Left hindlimb (tissue), 1 donor: ENCODE data around the gene TMTC4.
"Not testable (repeated sequence)": the region's sequence is repeated elsewhere in the genome, so short reads cannot be mapped to it uniquely, and the experiment has no call there.

Experiments
- DNase-seq: peaks from one replicate; pipeline ENCODE4 v3.0.0-alpha.2; 2018

Gene TMTC4, protein sequence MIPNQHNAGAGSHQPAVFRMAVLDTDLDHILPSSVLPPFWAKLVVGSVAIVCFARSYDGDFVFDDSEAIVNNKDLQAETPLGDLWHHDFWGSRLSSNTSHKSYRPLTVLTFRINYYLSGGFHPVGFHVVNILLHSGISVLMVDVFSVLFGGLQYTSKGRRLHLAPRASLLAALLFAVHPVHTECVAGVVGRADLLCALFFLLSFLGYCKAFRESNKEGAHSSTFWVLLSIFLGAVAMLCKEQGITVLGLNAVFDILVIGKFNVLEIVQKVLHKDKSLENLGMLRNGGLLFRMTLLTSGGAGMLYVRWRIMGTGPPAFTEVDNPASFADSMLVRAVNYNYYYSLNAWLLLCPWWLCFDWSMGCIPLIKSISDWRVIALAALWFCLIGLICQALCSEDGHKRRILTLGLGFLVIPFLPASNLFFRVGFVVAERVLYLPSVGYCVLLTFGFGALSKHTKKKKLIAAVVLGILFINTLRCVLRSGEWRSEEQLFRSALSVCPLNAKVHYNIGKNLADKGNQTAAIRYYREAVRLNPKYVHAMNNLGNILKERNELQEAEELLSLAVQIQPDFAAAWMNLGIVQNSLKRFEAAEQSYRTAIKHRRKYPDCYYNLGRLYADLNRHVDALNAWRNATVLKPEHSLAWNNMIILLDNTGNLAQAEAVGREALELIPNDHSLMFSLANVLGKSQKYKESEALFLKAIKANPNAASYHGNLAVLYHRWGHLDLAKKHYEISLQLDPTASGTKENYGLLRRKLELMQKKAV

DNA sequence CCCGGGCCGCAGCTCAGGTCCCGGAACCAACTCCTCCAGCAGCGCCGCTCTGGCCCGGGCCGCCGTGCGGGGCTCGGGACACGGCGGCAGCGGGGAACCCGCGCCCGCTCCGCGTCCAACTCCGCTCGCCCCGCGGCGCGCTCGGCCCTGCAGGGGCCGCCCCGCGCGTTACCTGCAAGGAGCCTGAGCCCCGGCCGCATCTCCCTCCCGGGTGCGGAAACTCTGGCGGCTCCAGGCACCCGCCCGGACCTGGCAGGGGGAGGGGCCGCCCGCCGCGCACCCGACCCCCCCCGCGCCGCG lies at the start of gene TMTC4:
TMTC4 (minus strand) TSS at position 224 of the 300 bp plus-strand sequence. CDS start 4,433 bp downstream, outside the sequence.
- DNase-seq, result no peak

DNA sequence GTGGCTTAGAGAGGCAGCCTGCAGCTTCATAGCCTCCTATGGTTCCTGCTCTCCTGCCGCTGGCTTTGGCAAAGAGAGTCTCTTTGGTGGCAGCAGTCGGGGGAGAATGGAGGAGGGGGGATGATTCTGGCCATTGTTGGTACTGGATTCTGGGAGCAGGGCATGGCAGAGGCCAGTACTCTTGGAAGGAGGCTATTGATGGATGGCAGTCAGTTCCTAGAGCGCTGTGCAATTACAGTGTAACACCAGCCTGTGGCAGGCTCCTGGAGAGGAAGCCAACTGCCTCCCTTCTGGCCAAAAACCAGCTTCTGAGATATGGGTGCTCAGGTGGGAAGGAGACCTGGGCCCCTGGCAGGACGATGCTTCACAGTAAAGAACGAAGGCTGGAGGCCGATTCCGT lies 47.9 kb upstream of the TMTC4 start:
- no peak for DNase-seq

DNA sequence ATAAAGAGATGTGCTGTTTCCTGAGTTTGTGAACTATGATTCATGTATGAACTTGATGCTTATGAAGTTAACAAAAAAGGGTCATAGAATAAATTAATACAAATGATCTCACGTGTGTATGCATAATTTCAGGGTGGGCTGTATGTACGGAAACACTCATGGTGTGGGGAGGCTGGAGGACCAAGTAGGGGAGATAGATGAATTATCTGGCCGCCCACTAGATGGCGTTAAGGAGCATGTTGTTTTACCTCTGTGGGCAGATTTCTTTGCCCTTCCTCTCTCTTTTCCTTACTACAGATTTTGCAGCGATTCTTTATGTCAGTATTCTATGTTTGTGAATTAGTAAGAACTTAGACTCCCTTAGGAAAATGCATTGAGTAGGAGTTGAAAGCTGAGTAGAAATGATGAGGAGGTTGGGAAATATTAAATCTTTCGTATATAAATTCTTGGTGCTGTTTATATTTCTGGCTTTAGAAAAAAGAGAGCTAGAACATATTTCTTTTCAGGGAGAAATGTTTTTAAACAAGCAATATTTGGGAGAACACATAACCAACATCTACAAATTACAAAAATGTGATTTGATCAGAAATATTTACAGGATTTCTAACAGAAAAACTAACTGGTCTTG lies 47.4 kb upstream of the TMTC4 start:
- DNase-seq, result no peak

- DNase-seq, result no peak
Observed at GRCh38 chr13:100715604-100716003, 41.0 kb upstream of the TMTC4 start.

GRCh38 chr13:100714478-100714877 lies 39.9 kb upstream of the TMTC4 start:
- DNase-seq, result no peak

DNA sequence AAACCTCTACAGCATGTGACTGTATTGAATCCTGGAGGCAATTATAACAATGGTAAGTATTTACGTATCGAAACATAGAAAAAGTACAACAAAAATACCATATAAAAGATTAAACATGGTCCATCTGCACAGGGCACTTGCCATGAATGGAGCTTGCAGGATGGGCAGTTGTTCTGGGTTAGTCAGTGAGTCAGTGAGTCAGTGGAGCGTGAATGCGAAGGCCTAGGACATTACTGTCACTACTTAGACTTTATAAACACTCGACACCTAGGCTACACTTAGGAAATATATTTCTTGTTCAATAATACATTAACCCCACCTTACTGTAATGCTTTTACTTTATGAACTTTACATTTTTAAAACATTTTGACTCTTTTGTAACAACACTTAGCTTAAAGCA lies 35.6 kb upstream of the TMTC4 start:
- no peak for DNase-seq

DNA sequence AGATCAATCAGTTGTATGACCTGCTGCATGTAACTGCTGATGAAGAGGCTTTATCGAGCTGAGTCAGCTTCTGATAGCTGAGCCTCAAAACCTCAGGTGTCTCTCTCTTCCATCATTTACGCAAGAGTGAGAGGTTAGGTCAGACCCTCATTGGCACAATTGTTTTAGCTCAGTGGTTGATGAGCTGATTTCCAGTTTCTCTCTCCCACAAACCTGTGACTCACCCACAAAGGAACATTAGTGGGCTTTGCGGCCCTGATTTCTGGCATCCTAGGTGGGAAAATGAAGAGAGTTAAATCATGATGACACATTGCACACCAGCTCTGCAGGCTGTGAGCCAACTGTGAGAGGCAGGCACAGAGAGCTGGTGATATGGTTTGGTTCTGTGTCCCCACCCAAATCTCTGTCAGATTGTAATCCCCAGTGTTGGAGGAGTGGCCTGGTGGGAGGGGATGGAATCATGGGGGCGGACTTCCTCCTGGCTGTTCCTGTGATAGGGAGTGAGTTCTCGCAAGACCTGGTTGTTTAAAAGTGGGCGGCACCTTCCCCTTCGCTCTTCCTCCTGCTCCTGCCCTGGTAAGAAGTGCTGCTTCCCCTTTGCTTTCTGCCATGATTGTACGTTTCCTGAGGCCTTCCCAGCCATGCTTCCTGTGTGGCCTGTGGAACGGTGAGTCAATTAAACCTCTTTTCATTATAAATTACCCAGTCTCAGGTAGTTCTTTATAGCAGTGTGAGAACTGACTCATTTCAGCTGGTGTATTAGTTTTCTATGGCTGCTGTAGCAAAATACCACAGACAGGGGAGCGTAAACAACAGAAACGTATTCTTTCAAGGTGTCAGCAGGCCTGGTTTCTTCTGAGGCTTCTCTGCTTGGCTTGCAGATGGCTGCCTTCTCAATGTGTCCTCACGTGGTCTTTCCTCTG lies 33.5 kb upstream of the TMTC4 start:
- no peak for DNase-seq

DNA sequence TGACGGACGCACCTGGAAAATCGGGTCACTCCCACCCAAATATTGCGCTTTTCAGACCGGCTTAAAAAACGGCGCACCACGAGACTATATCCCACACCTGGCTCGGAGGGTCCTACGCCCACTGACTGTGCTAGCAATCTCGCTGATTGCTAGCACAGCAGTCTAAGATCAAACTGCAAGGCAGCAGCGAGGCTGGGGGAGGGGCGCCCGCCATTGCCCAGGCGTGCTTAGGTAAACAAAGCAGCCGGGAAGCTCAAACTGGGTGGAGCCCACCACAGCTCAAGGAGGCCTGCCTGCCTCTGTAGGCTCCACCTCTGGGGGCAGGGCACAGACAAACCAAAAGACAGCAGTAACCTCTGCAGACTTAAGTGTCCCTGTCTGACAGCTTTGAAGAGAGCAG lies 23.7 kb upstream of the TMTC4 start:
- not testable (repeated sequence) for DNase-seq

DNA sequence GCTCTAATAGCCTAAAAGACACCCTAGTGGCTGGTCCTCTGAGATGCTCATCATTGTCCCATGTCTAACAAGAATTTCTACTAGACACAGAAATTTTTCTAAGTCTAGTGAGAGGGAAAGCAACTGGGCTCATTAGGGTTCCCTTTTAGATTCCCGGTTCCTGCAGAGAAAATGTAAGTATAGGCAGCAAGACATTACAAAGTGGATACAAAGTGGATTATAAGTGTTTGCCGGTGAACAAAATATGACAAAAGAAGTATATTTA lies 20.8 kb upstream of the TMTC4 start:
- DNase-seq, result no peak

DNA sequence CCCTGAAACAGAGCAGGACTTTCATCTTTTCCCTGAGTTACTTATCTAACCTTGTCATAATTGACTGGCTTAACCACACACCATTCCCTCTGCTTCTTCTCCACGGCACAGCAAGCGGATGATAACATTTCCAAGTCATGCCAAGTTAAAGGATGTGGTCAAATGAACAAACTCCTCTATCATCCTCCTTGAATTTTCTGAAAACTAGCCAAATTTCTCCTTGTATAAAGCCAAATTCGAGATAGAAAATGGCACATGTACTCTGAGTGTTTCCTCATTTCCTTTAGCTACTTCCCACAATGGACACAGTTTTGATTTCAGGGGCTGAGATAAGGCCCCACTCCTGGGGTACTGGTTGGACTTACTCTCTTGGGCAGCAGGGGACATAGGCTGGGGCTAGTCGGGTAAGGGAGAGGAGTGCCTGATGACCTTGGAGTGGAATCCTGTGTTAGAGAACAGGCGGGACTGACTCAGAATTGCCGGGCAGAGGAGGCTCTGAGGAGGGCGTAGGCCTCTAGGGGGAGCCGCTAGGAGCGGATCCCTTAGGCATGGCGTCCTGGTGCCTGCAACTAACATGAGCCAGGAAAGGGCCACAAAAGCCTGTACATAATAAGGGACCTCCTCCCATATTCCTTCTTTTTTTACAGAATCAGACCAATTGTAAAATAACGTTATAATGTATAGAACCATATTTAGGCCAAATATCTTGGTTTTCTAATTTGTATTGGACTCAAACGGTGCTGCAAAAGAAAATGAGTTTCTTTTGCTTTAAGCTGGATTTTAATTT lies 20.3 kb upstream of the TMTC4 start:
- DNase-seq, result no peak

DNA sequence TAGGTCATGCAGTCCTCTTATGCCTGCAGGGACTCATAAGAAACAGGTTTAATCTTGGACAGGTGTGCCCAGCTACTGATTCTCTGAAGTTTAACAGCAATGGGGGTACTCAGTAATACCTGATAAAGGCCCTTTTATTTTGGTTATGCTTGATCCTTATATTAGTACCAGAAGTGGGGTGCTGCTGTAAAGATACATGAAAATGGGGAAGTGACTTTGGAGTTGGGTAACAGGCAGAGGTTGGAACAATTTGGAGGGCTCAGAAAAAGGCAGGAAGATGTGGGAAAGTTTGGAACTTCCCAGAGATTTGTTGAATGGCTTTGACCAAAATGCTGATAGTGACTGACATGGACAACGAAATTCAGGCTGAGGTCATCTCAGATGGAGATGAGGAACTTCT lies 14.6 kb upstream of the TMTC4 start:
- DNase-seq, result no peak

GRCh38 chr13:100680131-100680530 lies 5.5 kb upstream of the TMTC4 start:
- no peak for DNase-seq

DNA sequence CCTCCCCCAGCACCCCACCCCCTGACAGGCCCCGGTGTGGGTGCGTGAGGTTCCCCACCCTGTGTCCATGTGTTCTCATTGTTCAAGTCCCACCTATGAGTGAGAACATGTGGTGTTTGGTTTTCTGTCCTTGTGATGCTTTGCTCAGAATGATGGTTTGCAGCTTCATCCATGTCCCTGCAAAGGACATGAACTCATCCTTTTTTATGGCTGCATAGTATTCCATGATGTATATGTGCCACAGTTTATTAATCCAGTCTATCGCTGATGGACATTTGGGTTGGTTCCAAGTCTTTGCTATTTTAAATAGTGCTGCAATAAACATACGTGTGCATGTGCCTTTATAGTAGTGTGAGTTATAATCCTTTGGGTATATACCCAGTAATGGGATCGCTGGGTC lies 2.5 kb upstream of the TMTC4 start:
- not testable (repeated sequence) for DNase-seq

DNA sequence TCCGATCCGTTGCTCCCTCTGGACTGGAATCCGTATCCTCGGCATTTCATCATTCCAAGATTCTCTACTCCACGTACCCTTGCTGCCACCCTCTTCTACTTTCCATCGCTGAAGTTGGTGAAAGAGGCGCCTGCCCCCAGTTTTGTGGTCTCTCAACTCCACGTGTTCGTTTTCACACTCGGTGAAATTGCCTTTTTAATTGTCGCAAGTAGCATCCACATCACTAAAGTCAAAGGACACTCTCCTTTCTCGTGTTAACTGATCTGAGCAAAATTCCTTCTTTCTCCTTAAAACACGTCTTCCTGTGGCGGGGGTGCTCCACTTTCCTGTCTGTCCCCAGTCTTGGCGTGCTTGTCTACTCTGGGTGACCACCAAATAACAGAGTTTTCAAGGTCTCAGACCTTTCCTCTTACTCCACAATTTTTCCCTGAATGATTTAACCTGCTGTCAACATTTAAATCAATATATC lies 1.1 kb upstream of the TMTC4 start:
- no peak for DNase-seq

- peak; percentile 100 for DNase-seq
Observed at GRCh38 chr13:100674872-100675660, 471 bp upstream of the TMTC4 start.

DNA sequence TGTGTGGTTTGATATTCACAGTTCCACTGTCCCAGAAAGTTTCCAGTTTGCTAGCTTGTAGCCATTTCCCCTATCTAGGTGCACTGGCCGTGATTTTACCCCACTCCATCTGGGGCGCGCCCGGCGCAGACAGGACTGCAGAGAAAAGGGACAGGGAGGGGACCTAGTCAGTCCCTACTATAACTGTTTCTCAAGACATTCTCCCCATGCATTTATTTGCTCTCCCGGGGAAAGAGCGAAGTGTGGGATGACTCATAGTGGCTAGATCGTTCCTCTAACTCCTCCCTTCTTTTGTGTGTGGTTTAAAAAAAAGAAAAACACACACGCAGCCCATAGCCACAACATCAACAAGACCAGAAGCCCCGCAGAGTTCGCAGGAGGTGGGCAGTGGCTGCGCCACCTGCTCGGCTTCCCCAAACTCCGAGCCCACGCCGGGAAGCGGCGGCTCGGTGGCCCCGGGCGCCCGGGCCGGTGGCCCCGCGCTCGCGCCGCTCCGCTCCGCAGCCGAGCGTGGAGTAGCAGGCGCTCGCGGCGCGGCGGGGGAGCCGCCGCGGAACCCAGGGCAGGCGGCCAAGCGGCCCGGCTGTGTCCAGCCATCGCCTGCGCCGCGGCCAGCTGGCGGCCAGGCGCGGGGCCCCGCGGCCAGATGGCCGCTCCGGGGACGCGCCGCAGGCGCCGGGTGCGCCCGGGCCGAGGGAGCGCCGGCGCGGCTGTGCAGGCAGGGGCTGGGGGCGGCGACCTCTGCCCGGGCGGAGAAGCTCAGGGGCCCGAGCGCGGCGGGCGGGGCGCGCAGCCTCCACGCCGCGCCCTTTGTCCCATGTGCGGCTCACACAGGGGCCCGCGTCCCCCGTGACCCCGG lies 653 bp downstream of the TMTC4 start:
- peak; percentile 54 for DNase-seq

DNA sequence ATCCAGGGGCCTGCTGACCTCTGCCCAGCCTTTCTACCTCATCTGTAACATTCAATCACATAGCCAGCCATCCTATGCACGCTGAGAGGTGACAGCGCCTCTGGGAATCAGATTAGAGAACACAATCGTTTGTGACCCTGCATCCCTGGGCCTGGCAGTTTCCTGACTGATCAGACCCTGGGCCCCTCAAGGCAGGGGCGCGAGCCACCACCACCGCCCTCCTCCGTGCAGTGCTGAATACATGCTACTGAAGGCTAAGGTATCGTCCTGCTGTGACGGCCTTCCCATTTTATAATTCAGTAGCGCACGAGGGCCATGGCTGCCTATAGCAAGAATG lies 1.3 kb downstream of the TMTC4 start:
- DNase-seq, result no peak

- no peak for DNase-seq
Observed at GRCh38 chr13:100671389-100672182, 3.0 kb downstream of the TMTC4 start.

DNA sequence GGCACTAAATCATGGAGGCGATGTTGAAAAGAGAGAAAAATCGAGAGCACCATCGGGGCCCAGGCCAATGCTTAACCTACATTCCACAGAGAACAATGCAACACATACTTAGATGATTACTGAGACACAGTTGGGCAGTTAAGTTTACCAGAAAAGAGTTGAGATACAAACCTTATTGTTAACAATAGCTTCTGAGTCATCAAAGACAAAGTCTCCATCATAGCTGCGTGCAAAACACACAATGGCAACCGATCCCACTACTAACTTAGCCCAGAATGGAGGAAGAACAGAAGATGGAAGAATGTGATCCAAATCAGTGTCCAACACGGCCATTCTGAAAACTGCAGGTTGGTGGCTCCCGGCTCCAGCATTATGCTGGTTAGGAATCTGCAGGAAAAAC lies 6.2 kb downstream of the TMTC4 start:
- DNase-seq, result no peak

DNA sequence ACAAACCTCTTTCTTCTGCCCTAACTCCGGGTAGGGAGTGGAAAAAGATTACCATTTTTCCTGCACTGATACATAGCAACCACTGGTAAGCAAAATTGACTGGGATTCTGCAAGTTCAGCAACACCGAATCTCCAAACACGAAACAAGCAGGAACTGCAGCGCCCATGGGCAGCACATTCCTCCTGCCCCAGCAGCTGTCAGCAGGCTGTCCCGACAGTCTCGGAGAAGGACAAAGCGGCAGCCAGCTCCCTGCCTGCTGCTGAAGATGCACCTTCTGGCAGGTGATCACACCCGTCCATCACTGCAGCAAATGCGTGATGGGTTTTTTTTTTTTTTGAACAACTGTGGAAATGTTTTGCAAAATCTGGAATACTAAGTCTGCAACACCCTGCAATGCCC lies 6.7 kb downstream of the TMTC4 start:
- DNase-seq, result no peak
